ENCODE results near the gene PLEKHA7. TPM values are rescaled to one million over a fixed set of nuclear protein-coding genes. Genes with fewer than 3 reads are reported as not detected.
A peak's percentile ranks its signal among the peaks of the same experiment; 100 is the strongest.
"Not testable (repeated sequence)": the region's sequence is repeated elsewhere in the genome, so short reads cannot be mapped to it uniquely, and the experiment has no call there.

PLEKHA7 gene, protein sequence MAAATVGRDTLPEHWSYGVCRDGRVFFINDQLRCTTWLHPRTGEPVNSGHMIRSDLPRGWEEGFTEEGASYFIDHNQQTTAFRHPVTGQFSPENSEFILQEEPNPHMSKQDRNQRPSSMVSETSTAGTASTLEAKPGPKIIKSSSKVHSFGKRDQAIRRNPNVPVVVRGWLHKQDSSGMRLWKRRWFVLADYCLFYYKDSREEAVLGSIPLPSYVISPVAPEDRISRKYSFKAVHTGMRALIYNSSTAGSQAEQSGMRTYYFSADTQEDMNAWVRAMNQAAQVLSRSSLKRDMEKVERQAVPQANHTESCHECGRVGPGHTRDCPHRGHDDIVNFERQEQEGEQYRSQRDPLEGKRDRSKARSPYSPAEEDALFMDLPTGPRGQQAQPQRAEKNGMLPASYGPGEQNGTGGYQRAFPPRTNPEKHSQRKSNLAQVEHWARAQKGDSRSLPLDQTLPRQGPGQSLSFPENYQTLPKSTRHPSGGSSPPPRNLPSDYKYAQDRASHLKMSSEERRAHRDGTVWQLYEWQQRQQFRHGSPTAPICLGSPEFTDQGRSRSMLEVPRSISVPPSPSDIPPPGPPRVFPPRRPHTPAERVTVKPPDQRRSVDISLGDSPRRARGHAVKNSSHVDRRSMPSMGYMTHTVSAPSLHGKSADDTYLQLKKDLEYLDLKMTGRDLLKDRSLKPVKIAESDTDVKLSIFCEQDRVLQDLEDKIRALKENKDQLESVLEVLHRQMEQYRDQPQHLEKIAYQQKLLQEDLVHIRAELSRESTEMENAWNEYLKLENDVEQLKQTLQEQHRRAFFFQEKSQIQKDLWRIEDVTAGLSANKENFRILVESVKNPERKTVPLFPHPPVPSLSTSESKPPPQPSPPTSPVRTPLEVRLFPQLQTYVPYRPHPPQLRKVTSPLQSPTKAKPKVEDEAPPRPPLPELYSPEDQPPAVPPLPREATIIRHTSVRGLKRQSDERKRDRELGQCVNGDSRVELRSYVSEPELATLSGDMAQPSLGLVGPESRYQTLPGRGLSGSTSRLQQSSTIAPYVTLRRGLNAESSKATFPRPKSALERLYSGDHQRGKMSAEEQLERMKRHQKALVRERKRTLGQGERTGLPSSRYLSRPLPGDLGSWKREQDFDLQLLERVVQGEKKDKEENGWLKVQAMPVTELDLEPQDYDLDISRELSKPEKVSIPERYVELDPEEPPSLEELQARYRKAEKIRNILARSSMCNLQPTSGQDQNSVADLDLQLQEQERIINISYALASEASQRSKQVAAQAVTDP
- total RNA-seq (2014; rRNA removed; shearing (Covaris generic)): 57.5 and 70.8 TPM in 2 replicates

- no peak for DNase-seq (ENCODE audit: low spot score)
Measured at GRCh38 chr11:17014321-17014832, at the start of gene PLEKHA7. Gene PLEKHA7, minus strand, starts transcription at chr11:17014414. Its CDS starts 13 bp downstream, at chr11:17014401.

DNA sequence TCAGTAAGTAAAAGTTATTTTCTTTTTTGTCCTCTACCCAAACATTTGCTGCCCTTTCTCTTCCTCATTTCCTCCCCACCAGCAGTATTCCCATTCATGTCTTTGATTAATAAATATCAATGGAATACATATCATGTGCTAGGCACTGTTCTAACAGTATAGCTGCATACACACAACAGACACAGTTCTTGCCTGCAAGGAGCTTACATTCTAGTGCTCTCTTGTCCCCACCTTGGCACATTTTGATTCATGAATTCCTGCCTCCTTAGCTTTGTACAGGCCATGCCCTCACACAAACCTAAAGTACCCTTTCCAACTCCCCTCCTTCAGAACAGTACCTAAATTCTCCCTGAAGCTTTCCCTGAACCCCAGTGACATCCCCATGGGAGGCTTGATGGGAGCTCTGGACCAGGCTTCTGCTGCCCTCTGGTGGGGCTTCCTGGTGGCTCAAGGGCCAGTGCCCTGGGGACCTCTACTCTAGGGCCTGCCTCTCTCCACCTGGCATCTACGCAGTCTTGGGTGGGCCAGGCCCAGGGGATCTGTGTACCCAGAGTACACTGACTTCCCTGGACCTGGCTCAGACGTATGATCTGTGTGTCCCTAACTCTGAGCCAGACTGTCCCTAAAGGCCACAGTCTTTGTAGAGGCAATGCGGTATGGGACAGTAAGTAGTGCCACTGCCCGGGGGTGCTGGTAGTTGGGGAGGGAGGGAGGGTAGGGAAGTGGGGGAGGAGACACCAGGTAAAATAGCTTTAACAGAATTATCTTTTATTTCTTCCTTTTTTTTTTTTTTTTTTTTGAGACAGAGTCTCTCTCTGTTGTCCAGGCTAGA is 49.2 kb upstream of the PLEKHA7 start:
- peak; percentile 89 for DNase-seq (ENCODE audit: low spot score)

DNA sequence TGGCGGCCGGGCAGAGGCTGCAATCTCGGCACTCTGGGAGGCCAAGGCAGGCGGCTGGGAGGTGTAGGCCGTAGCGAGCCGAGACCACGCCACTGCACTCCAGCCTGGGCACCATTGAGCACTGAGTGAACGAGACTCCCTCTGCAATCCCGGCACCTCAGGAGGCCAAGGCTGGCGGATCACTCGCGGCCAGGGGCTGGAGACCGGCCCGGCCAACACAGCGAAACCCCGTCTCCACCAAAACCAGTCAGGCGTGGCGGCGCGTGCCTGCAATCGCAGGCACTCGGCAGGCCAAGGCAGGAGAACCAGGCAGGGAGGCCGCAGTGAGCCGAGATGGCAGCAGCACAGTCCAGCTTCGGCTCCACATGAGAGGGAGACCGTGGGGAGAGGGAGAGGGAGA is 36.9 kb upstream of the PLEKHA7 start:
- not testable (repeated sequence) for DNase-seq (ENCODE audit: low spot score)

DNA sequence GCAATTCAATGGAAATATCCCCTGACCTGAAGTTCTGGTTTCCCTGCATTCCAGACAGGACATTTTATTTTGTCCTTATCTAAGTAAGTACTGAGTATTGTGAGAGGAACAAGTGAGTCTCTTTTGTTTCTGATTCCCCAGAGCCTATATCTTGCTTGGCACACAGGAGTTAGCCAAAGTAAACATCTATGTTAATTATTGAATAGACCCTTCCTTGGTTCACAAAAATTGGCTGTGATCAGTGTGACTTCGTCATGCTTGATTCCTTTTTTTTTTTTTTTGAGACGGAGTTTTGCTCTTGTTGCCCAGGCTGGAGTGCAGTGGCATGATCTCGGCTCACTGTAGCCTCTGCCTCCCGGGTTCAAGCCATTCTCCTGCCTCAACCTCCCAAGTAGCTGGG is 34.3 kb upstream of the PLEKHA7 start:
- DNase-seq (ENCODE audit: low spot score): peak; percentile 64

- no peak for DNase-seq (ENCODE audit: low spot score)
Measured at GRCh38 chr11:17046690-17047089, 32.5 kb upstream of the PLEKHA7 start.

DNA sequence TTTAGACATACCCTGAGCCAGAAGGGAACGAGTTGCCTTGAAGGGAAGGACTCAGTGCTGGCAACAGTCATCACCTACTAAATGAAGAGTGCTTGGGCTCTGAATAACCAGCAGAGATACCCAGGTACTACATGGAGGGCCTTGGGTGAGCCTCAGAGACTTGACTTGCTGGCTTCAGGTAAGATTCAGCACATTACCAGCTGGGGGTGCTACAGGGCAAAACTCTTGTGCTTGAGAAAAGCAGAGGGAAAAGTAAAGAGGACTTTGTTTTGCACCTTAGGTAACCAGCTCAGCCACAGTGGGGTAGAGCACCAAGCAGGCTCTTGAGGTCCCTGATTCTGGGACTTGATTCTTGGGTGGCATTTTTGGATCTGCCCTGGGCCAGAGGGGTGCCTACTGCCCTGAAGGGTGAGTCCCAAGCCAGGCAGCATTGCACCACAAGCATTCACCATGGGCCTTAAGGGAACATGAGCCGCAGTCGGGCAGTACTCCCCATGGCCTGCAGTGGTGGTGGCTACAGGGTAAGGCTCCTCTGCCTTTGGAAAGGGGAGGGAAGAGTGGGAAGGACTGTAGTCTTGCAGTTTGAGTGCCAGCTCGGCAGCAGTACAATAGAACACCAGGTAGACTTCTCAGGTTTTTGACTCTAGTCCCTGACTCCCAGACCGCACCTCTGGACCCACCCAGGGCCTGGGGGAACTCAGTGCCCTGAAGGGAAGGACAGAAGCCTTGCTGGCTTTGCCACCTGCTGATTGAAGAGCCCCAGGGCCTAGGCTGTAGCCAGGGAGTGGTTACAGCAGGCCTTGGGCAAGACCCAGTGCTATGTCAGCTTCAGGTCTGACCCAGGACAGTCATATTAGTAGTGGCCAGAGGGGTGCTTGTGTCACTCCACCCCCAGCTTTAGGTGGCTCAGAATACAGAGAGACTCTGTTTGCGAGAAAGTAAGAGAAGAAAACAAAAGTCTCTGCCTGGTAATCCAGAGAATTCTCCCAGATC is 22.7 kb upstream of the PLEKHA7 start:
- DNase-seq (ENCODE audit: low spot score): peak; percentile 38

DNA sequence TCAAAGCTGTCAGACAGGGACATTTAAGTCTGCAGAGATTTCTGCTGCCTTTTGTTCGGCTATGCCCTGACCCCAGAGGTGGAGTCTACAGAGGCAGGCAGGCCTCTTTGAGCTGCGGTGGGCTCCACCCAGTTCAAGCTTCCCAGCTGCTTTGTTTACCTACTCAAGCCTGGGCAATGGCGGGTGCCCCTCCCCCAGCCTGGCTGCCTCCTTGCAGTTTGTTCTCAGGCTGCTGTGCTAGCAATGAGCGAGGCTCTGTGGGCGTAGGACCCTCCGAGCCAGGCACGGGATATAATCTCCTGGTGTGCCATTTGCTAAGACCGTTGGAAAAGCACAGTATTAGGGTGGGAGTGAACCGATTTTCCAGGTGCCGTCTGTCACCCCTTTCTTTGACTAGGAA is 19.8 kb upstream of the PLEKHA7 start:
- DNase-seq (ENCODE audit: low spot score): not testable (repeated sequence)

- no peak for DNase-seq (ENCODE audit: low spot score)
Measured at GRCh38 chr11:17026487-17027082, 12.4 kb upstream of the PLEKHA7 start.

DNA sequence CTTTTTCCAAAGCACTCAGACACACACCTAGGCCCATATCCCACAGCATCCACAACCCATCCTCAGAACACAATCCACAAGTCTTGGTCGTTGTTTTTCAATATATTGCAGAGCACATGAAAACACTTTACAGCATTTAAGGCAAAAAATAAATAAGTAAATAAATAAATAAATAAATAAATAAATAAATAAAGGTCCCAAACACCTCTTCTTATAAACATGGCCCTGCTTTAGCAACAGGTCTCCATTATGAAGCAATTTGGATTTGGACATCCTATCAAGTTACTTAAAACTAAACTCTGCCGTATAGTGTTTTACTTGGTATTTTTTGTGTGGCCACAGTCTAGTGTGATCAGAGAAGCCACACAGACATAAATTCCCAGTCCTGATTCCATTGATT is 10.7 kb upstream of the PLEKHA7 start:
- no peak for DNase-seq (ENCODE audit: low spot score)

GRCh38 chr11:17021511-17021910 is 7.3 kb upstream of the PLEKHA7 start:
- DNase-seq (ENCODE audit: low spot score): no peak

DNA sequence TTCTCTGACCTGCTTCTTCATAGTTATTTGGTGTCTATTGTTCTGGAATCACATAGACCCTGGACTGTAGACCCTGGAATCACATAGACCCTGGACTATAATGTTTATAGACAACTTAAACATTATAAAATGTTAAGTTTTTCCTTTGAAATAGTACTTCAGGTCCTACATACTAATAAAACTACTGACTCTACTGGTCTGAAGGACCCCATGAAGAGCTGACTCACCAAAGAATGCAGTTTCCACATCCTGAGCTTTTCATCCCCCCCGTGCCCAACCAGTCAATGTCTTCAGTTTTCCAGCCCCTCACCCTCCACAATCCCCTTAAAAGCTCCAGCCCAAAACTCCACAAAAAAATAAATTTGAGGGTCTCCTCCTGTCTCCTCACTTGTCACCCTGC is 6.6 kb upstream of the PLEKHA7 start:
- DNase-seq (ENCODE audit: low spot score): no peak

DNA sequence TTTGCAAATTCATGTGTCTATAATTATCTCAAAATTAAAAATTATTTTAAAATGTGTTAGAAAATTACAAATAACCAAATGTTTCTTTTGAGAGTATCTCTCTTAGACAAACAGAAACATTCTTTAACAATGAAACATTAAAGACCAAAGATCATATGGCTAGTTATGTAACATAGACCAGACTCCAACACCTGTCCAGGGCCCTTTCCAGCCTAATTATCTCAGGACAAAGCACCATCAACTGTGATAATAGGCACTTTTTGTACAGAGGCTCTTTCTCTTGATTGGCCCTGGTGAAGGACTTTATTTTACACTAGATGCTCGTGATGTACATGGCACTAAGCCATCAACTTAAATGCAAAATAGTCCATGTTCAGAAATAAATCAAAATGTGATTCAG is 5.0 kb upstream of the PLEKHA7 start:
- no peak for DNase-seq (ENCODE audit: low spot score)

GRCh38 chr11:17015627-17016126 is 1.5 kb upstream of the PLEKHA7 start:
- DNase-seq (ENCODE audit: low spot score): no peak

DNA sequence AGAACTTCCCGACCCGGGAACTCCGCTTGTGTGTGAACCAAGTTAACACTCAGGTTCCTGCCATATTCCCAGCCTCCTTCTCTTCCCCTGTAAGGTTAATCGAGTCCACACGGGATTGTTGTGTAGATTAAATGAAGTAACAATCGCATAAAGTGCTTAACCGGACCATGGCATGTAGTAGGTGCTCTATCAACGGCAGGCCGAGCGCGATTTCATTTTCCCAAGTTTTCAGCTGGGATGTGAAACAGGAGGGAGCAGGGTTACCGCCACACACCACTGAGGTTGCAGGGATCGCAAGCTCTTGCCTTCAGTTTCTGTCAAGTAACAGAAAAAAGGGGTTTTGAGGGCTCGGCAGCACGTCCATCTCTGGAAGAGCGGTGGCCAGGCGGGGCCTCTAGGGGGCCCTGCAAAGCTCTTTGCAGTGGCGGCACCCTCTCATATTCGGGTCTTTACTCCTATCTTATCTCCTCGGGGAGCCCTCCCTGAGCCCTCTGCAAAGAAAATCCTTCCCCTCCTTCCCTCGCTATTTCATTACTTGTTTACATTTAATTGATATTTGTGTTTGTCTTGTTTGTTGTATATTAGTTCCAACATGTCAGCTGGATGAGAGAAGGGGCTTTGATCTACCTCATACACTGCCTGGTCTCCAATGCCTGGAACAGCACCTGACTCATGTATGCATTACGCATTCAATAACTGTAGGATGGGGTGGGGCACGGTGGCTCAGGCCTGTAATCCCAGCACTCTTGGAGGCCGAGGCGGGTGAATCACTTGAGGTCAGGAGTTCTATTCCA is 816 bp upstream of the PLEKHA7 start:
- peak; percentile 88 for DNase-seq (ENCODE audit: low spot score)

DNA sequence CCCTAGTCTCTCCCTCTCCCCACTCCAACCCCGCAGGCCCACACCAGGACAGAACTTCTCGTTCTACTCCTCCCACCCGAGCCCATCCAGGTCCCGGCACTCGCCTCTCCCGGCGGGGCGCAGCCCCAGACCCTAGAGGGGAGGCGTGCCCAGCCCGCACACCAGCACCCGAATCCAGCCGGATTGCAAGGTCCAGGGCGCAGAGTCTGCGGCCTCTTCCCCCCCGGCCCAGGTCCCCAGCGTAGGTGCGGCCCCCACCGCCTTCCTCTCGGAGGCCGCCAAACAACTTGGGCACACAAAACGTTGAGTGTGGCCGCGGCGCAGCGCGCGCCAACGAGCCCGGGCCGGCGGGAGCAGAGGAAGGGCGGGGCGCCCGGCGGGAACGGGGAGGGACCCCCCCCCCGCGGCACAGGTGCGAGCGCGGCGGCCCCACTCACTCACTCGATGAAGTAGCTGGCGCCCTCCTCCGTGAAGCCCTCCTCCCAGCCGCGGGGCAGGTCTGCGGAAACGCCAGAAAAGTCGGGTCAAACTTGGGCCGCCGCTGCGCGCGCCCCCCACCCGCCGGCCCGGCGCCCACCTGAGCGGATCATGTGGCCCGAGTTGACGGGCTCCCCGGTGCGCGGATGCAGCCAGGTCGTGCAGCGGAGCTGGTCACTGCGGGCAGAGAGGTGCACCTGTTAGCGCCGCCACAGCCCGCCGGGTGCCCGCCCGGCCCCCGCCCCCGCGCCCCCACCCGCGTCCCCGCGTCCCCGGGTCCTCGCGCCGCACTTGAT is 480 bp downstream of the PLEKHA7 start:
- DNase-seq (ENCODE audit: low spot score): peak; percentile 68

DNA sequence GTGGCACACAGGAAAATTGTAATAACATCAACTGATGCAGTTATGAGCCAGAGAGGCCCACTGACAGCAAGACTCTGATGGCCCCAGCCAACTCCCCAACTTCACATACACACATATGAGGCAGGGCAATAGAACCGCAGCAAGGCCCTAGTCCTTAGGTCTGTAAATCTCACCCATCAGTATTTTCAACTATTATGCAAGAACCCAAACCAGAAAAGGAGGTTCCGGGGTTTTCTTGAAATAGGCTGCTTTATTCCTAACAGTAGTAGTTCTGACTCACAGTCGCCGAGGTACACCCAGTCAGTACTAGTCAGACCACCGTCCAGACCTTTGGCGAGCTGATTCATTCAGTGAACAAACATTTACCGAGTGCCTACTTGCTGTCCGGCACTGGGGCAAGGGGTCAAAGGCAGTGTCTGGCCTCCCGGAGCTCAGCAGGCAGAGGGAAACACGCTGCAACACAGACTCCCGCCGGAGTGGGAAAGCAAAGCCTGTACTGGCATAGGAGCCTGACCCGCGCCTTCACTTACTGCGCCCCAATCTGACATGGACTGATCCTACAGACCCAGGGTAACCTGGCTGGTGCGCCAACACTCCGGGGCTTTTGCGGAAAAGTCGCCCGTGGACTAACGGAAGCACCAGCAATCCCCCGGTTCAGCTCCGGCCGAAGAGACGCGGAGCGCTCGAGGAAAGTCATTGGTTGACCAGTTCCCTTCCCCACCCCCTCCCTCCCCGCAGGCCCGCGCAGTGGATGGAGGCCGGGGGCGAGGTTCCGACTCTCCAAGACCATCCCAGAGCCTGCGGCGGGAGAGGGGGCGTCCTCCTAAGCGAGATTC is 1.3 kb downstream of the PLEKHA7 start:
- DNase-seq (ENCODE audit: low spot score): peak; percentile 93
